HUES64 (cell line): ENCODE measurements around the gene PDZRN3. TPM values are rescaled to one million over a fixed set of nuclear protein-coding genes. Genes with fewer than 3 reads are reported as not detected.
A peak's percentile ranks its signal among the peaks of the same experiment; 100 is the strongest.

Source experiments
- H3K27ac ChIP-seq: 2 replicates; pipeline ENCODE4 v1.7.0; 2013; ENCODE audit warnings: low read depth, low read length, inconsistent platforms
- H3K27me3 ChIP-seq: 2 replicates; pipeline ENCODE4 v1.6.1; 2013; ENCODE audit warnings: mild to moderate bottlenecking, low read length; ENCODE audit not compliant: insufficient read depth
- H3K36me3 ChIP-seq: 2 replicates; pipeline ENCODE4 v1.6.1; 2013; ENCODE audit warnings: mild to moderate bottlenecking, low read length; ENCODE audit not compliant: insufficient read depth
- H3K4me1 ChIP-seq: 2 replicates; pipeline ENCODE4 v1.6.1; 2013; ENCODE audit warnings: mild to moderate bottlenecking, low read length, moderate library complexity; ENCODE audit not compliant: insufficient read depth
- H3K4me3 ChIP-seq: 2 replicates; pipeline ENCODE4 v1.5.1; 2013; ENCODE audit warnings: mild to moderate bottlenecking, low read length, moderate library complexity
- H3K9ac ChIP-seq: 2 replicates; pipeline ENCODE4 v1.6.1; 2013; ENCODE audit warnings: mild to moderate bottlenecking, low read depth, low read length
- H3K9me3 ChIP-seq: 2 replicates; pipeline ENCODE4 v1.6.1; 2013; ENCODE audit warnings: low read depth, low read length; ENCODE audit not compliant: insufficient read depth
- WGBS: fragments of 150-250, 120-280 bp; methylation state at CpG from one replicate; pipeline ENCODE4 v1.1.7; 2013; ENCODE audit warnings: missing lambda C conversion rate; 5-methylcytosine and 5-hydroxymethylcytosine counted together
- polyA plus RNA-seq, 2 experiments: library from polyadenylated mRNA; stranded (reverse); fragments of 50-300 nt; gene quantifications; one replicate each; pipeline ENCODE4 v1.2.3, GENCODE V29; 2013

The PDZRN3 gene
- 6.9 TPM for polyA plus RNA-seq (2013, experiment 1 of 2)
- 8.4 TPM for polyA plus RNA-seq (2013, experiment 2 of 2)

DNA sequence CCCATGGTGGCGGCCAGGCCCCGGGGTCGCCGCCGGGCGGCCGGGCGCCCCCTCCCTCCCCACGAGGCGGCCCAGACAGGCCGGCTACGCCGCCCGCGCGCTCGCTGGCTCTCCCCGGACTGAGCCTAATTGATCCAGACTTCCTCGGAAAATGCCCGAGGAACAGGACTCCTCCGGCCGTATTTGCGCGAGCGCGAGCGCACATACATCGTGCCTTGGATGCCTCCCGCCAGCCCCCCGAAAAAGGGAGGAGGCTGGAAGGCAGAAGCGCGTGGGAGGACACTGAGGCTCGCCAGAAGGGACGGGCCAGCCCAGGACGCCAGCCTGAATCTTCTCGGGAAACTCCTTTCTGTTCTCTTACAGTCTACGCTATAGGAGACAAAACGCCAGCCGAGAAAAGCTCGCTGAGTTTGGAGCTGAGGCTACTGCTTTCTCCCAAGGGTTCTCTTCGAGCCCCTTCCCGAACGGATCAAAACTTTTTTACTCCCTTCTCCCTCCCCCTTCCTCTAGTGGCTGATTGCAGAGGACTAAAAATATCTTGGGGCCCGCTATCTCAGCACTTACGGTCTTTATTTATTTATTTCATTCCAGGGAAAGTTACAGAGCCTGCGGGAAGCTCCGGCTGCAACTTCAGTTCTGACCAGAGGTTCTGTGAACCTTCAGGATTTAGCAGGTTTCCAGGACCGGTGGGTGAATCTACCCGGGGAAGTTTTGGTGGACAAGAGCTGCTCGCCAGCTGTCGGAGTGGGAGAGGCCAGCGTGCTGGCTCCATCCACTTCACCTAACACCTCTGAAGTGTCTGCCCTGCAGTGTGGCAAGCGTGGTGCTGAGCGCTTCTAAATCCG, at the start of gene PDZRN3:
Gene PDZRN3, minus strand, starts transcription at position 121 of the 845 bp plus-strand sequence.
- H3K27ac ChIP-seq, result no peak within 1 kb of the TSS
- WGBS, result under 1% methylated on average over 55 of the region's 55 CpGs
- H3K9me3 ChIP-seq, result no peaks in the 10 kb centered on the region
- H3K4me1 ChIP-seq, result peaks cover 21% of the 10 kb centered on the region
- no peaks in the 10 kb centered on the region for H3K36me3 ChIP-seq
- peak within 1 kb of the TSS; percentile 61 for H3K9ac ChIP-seq
- peak within 1 kb of the TSS; percentile 66 for H3K4me3 ChIP-seq
- peaks cover 46% of the 10 kb centered on the region for H3K27me3 ChIP-seq

DNA sequence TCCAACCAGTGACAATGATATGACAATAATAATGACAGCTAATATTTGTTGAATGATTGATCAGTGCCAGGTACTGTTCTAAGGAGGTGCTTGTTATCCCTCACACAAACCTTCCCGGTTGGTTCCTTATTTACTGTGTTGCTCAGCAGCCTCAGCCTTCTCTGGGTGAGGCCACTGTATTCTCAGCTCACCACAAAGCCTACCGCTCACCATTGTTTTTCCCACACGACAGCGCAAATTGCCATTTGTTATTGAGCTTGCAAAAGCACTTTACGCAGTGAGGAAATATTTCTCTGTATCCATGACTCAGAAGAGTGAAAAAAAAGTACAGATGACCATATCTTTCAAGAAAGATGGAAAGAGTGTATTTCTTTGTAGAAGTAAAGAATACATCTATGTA, 49.5 kb upstream of the PDZRN3 start:
- Histone ChIP-seq H3K27me3 (no peaks in the 10 kb centered on the region), H3K4me1 (peaks cover 55% of the 10 kb centered on the region), H3K27ac (no peak overlapping the region; the same call in 1 of the 2 replicates), H3K4me3 (no peak overlapping the region), H3K9me3 (no peaks in the 10 kb centered on the region), H3K36me3 (no peaks in the 10 kb centered on the region), H3K9ac (no peak overlapping the region)
- WGBS, result 53% methylated on average over 5 of the region's 5 CpGs

DNA sequence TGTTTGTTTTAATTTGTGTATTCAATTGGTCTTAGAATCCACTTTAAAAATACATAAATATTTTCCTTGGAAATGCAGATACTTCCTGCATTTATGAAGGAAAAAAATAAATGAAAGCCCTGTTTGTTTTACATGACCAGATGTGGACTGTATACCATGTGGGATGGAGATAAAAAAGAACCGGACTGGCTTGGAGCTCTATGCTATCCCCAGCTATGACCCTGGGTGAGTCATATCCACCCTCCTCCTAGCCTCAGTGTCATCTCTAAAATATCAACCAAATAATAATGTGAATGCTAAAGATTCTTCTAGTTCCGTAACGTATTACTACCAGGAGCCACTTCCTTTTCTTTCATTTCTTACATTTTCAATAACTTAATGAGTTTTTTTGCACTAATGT, 44.5 kb upstream of the PDZRN3 start:
- no peaks in the 10 kb centered on the region for H3K27me3 ChIP-seq
- H3K9ac ChIP-seq, result no peak overlapping the region
- no peaks in the 10 kb centered on the region for H3K36me3 ChIP-seq
- peaks cover 64% of the 10 kb centered on the region for H3K4me1 ChIP-seq
- no peak overlapping the region for H3K4me3 ChIP-seq
- 79% methylated on average over 3 of the region's 3 CpGs for WGBS
- H3K9me3 ChIP-seq, result no peaks in the 10 kb centered on the region
- H3K27ac ChIP-seq, result peak overlapping the region; percentile 79

DNA sequence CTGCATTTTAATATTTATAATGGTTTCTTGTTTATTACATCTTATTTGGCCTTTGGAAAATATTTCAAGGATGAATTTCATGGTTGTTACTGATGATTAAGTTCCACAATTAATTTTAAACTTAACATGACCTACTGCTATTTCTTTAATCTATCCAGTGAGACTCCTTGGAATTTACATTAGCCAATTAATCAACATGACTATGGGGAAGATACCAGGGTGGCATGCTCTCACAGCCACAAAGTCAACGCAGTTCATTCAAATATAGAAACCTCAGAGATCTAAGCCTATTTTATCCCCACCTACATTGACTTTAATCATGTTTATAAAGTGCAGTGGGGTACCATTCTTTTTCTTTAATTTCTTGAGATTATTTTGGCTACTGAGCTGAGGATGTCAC, 43.6 kb upstream of the PDZRN3 start:
- peak overlapping the region; percentile 79; the same call in 1 of the 2 replicates for H3K27ac ChIP-seq
- H3K4me1 ChIP-seq, result peaks cover 55% of the 10 kb centered on the region
- H3K9me3 ChIP-seq, result no peaks in the 10 kb centered on the region
- 44% methylated on average over 1 of the region's 1 CpG for WGBS
- no peaks in the 10 kb centered on the region for H3K27me3 ChIP-seq
- H3K36me3 ChIP-seq, result no peaks in the 10 kb centered on the region
- 0 out of 2 replicates have a peak overlapping the region, but pooled peaks have one; percentile 6 for H3K4me3 ChIP-seq
- H3K9ac ChIP-seq, result no peak overlapping the region

DNA sequence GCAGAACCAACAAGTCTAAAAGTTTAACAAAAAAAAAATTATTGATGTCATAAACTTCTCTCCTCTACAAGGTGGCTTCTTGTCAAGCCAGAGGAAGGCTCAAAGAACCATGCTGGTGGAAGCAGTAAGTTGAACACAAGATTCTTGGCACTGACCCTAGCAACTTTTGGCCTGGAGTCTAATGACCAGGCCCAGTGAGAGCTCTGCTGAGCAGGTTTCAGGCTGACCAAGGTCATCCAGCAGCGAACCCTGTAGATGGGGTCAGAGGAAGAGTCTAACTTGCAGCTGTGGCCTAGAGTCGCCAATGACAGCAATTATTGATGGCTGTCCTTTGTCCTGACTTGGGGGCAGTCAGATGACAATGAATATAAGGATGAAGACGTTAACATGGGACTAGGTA, 43.1 kb upstream of the PDZRN3 start:
- Histone ChIP-seq H3K27ac (peak overlapping the region; percentile 79; the same call in 1 of the 2 replicates), H3K36me3 (no peaks in the 10 kb centered on the region), H3K4me1 (peaks cover 51% of the 10 kb centered on the region), H3K27me3 (no peaks in the 10 kb centered on the region), H3K4me3 (no peak overlapping the region), H3K9ac (no peak overlapping the region), H3K9me3 (no peaks in the 10 kb centered on the region)
- WGBS, result 84% methylated on average over 3 of the region's 3 CpGs

DNA sequence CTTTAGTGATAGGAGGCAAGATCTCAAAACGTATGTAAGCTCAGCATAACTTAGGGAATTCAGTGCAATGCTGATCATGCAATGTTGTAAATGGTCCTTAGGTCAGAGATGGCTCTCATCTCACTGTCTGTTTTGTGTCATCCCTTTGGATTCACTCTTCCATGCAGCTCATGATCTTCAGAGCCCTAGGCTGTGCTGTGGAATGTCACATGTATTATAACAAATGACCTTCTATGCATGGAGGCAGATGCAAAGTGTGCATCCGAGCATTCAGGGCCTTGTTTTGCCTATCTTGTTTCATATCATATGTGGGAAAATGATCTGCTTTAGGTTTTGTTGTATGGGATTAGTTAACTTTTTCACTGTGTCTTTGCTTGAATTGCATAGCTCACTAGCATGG, 40.5 kb upstream of the PDZRN3 start:
- Histone ChIP-seq H3K36me3 (no peaks in the 10 kb centered on the region), H3K4me1 (peaks cover 27% of the 10 kb centered on the region), H3K9me3 (no peaks in the 10 kb centered on the region), H3K9ac (no peak overlapping the region), H3K27ac (no peak overlapping the region), H3K27me3 (no peaks in the 10 kb centered on the region), H3K4me3 (no peak overlapping the region)
- WGBS, result 58% methylated on average over 2 of the region's 2 CpGs

DNA sequence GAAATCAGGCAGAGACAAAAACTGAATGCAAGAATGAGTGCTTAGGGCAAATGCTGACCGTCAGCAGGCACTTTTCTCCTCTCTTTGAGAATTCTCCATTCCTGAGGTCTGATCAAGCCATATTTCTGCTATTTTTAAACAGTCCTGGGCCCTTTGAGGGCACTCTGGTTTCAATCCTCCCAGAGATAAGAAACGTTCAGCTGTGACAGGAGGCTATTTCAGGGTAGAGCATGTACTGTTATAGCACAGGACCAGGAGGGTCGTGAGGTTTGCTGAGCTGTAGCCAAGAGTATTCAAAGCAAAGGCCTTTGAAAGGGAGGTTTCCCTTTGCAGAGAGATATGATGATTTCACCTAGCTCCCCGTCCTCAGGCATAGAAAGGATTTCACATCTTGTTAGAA, 39.6 kb upstream of the PDZRN3 start:
- Histone ChIP-seq H3K9ac (no peak overlapping the region), H3K9me3 (no peaks in the 10 kb centered on the region)

DNA sequence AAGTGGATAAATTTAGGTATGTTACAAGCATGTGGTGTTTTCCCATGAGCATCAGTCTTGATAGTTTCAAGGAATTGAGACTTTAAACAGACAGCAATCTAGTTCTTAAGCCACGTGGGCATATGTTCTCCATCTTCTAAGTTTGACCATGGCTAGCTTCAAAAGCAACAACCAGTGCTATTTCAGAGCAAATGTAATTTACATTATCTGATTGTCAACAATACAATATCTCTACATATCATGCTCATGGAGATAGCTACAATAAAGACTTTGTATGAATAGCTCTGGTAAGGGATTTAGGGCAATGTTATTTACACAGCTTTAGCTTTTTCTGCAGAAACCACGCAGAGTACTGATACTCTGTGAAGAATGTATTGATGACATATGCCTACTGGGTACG, 38.8 kb upstream of the PDZRN3 start:
- WGBS, result 89% methylated on average over 3 of the region's 3 CpGs
- Histone ChIP-seq H3K27me3 (no peaks in the 10 kb centered on the region), H3K9me3 (no peaks in the 10 kb centered on the region), H3K27ac (no peak overlapping the region), H3K4me1 (peaks cover 12% of the 10 kb centered on the region), H3K9ac (no peak overlapping the region), H3K36me3 (no peaks in the 10 kb centered on the region), H3K4me3 (no peak overlapping the region)

More for the DNA sequence above, 39.6 kb upstream of the PDZRN3 start:
- Histone ChIP-seq H3K4me3 (no peak overlapping the region), H3K27me3 (no peaks in the 10 kb centered on the region), H3K27ac (no peak overlapping the region), H3K36me3 (no peaks in the 10 kb centered on the region), H3K4me1 (peaks cover 18% of the 10 kb centered on the region)
- WGBS, result 82% methylated on average over 4 of the region's 4 CpGs

DNA sequence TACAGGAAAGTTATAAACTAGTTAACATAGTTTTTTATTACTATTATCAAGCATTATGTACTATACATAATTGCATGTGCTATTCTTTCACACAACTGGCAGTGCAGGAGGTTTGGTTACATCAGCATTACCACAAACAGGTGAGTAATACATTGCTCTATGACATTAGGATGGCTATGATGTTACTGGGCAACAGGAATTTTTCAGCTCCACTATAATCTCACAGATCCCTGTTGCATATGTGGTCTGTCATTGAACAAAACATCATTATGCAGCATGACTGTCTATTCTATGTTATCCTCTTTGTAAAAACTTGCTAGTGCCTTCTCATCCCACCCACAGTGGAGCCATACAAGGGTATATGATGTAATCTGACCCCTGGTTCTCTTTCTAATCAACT, 36.5 kb upstream of the PDZRN3 start:
- H3K4me3 ChIP-seq, result no peak overlapping the region
- H3K4me1 ChIP-seq, result peaks cover 9% of the 10 kb centered on the region
- H3K27ac ChIP-seq, result no peak overlapping the region
- no peaks in the 10 kb centered on the region for H3K27me3 ChIP-seq
- no peaks in the 10 kb centered on the region for H3K36me3 ChIP-seq
- H3K9ac ChIP-seq, result no peak overlapping the region
- H3K9me3 ChIP-seq, result no peaks in the 10 kb centered on the region

DNA sequence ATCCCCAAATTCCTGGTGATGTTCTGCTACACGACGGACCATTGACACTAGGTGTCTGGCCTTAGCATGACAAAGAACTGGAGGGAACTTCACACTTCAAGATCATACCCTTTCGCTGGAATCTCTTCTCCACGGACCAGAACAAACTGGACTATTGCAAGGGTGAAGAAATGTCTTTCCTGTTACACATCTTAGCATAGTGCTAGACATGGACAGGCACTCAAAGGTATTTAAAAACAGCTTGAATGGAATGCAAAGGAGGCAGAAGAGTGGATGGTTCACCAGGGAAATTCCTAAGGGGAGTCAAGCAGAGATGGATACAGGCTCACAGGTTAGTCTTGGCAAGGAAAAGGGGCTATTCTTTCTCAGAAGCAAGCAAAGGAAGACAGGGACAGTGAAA, 33.5 kb upstream of the PDZRN3 start:
- Histone ChIP-seq H3K4me3 (no peak overlapping the region), H3K9me3 (no peaks in the 10 kb centered on the region), H3K4me1 (peaks cover 9% of the 10 kb centered on the region), H3K36me3 (no peaks in the 10 kb centered on the region), H3K27me3 (no peaks in the 10 kb centered on the region), H3K27ac (no peak overlapping the region), H3K9ac (no peak overlapping the region)
- 54% methylated on average over 4 of the region's 4 CpGs for WGBS

DNA sequence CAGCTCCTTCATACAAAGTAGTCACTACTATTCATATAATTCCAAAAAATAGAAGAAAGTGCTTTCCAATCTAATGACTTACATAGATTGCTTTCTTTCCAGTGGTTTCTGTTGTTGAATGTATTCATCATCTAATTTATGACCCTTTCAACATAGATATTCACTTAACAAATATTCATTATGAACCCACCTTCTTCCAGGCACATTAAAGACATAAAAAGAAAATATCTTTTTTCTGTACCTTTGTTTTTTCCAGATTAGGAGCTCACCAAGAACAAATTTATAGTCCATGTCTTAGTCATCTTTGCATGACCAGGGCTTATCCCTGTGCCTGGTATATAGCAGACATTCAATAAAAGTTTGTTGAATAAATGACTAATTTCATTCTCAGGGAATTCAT, 32.4 kb upstream of the PDZRN3 start:
- Histone ChIP-seq H3K4me1 (peaks cover 9% of the 10 kb centered on the region), H3K27ac (no peak overlapping the region), H3K9me3 (no peaks in the 10 kb centered on the region), H3K27me3 (no peaks in the 10 kb centered on the region), H3K4me3 (no peak overlapping the region), H3K9ac (no peak overlapping the region), H3K36me3 (no peaks in the 10 kb centered on the region)
